ENCODE data around the gene ZNF726.

DNA sequence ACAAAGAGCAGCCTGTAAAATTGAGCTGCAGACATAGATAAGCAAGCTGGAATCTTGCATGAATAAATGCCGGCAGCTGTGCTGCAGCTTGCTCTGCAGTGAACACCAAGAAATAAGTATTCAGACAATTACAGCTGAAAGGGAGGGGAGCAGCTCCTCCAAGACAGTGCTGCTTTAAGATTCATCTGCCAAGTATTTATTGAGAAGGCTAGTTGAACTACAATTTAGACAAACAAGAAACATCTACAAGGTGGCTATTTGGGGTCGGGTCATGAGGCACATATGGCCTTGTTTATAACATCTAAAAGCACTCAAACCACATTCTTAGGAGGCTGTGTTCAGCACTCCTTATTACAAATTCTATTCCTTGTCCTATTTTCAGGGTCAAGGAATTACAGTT is 34.9 kb downstream of the ZNF726 start:
- no peak for TF ChIP-seq CTCF (conservative IDR thresholded peaks at IDR 0.05)
- TF ChIP-seq ZFX (IDR thresholded peaks at IDR 0.05): no peak

Measured in C4-2B (cell line).